LHCN-M2 (cell line): ENCODE data around the gene SLC38A6. TPM values are rescaled to one million over a fixed set of nuclear protein-coding genes. Genes with fewer than 3 reads are reported as not detected.

Source experiments
- DNase-seq: peaks from one replicate; pipeline ENCODE4 v3.0.0-alpha.2; 2012; ENCODE audit warnings: low read depth
- polyA plus RNA-seq: library from polyadenylated mRNA; unstranded; fragments of >200 nt; gene quantifications from one replicate; pipeline ENCODE4 v1.2.1, GENCODE V29; 2012; ENCODE audit warnings: missing spikeins
- total RNA-seq: library from RNA; depleted of rRNA; stranded (reverse); fragments of >200 nt; gene quantifications from 2 replicates; pipeline ENCODE4 v1.2.3, GENCODE V29; 2014; rRNA removed

Gene SLC38A6
- 40.3 and 52.4 TPM in 2 replicates for total RNA-seq
- 22.7 TPM for polyA plus RNA-seq

DNA sequence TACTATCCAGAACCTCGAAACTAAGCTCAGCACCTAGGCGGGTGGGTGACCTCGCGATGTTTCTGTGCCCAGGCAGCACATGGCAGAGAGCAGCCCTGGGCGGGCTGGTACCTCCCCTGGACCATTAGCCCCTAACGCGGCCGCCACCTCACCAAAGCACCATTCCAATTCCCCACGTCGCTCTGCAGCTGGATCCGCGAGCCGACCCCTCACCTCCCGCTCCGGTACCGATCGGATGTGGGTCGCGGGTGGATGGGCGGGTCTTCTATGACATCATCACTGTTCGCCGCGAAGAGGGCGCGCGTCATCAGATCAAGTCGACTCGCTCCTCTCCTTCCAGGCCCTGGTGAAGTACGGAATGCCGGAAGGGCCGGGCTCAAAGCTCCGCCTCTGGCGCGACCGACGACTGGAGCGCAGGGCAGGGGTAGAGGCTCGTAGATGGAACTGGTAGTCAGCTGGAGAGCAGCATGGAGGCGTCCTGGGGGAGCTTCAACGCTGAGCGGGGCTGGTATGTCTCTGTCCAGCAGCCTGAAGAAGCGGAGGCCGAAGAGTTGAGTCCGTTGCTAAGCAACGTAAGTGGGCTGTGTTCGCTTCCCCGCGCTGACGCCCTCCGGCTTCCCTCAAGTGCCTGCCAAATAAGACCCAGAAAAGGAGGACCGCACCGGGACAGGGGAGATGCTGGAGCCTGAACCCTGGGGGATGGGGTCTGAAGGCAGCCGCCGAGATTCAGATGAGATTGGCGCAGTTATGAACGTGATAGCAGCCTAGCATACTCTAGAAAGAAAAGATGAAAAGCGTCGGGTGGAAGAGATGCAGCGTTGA is at the start of gene SLC38A6, which contains the start of gene TRMT5:
Gene SLC38A6, plus strand, starts transcription at position 435 of the 822 bp plus-strand sequence. Its CDS starts 33 bp downstream, at position 468.
Gene TRMT5, minus strand, starts transcription at position 269 of the 822 bp plus-strand sequence. Its CDS starts 106 bp downstream, at position 163.
- peak; percentile 96 for DNase-seq

DNA sequence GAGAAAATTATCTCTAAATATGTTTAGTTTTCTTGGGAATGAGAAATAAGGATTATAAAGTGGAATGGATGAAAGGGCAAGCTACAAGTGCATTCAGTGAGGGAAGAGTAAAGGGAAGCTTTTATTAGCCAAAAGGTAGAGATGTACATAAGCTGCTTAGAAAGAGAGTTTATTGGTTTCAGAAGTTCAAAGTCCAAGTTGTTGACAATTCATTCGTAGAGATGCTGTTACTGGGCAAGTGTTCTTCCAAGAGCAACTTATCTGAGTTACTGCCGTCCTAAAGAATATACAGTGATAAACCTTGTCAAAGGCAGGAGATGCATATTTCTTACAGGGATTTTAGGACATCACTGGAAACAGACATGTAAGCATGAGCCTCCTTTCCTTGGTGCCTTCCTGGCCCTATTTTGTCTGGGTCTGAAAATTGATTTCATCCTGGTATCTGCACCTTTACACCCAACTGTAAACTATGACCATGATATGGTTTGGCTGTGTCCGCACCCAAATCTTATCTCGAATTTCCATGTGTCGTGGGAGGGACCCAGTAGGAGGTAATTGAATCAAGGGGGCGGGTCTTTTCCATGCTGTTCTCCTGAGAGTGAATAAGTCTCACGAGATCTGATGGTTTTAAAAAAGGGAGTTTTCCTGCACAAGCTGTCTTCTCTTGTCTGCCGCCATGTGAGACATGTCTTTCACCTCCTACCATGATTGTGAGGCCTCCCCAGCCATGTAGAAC is 47.0 kb upstream of the SLC38A6 start:
- no peak for DNase-seq

DNA sequence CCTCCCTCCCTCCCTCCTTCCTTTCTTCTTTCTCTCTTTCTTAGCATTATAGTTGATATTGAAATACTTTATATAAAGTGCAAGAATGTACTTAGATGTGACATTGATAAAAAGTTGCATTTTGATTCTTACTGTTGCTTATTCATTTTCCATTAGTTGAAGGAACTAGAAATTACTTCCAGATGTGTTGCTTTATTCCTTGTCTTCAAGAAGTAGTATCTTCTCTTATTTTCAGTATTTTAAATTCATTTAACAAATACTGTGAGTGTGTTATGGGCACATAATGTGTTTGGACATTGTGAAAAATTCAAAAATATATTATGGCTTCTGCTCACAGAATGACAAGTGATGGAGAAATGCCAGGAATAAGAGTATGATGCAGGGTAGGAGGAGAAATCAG is 45.7 kb upstream of the SLC38A6 start:
- no peak for DNase-seq

DNA sequence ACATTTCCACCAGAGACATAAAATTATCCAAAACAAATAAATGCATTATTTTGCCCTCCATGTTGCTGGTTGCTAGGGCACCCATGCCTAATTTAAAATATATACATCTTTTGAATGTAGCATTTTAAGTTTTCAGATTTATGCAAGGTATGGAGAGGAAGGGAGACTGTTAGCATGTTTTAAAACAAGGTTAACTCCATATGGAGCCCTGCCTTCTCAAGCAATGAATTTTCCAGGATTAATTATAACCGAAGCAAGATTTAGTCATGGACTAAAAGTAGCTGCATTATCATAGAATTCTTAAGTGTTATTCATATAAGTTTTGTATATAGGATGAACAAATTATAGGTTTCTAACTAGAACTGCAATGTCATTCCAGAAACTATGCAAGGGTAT is 37.4 kb upstream of the SLC38A6 start:
- no peak for DNase-seq

DNA sequence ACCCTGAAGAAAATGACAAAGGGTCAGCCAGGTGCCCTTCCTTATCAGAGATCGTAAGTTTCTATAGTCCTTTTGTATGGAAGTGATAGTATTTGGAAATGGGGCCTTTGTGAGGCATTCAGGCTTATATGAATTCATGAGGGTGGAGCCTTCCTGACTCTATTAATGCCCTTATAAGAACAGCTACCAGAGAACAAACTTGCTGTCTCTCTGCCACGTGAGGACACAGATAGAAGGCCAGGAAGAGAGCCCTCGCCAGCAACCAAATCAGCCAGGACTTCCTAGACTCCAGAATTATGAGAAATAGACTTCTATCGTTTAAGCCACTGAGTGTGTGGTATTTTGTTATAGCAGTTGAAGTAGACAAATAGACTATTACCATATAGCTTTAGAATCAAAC is 36.8 kb upstream of the SLC38A6 start:
- no peak for DNase-seq

DNA sequence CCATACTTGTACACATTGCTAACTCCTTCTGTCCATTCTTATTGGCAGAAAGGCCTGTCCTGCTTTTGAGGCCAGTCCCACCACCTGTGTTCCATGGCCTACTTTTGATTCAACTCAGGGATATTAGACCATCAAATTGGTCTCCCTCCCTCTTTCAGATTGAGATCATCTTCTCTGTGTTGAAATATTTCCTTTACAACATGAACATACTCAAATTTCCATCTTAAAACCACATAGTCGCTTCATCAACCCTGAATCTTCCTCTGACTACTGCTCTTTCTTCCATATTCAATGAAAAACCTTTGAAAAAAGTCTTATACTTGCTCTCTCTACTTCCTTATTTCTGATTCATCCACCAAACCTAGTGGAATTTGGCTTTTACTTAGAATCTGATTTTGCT is 35.1 kb upstream of the SLC38A6 start:
- DNase-seq, result peak; percentile 75

DNA sequence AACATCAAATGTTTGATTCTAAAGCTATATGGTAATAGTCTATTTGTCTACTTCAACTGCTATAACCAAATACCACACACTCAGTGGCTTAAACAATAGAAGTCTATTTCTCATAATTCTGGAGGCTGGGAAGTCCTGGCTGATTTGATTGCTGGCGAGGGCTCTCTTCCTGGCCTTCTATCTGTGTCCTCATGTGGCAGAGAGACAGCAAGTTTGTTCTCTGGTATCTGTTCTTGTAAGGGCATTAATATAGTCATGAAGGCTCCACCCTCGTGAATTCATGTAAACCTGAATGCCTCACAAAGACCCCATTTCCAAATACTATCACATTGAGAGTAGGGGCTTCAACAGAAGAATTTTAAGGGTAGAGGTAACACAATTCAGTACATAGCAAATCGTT is 34.3 kb upstream of the SLC38A6 start:
- no peak for DNase-seq

DNA sequence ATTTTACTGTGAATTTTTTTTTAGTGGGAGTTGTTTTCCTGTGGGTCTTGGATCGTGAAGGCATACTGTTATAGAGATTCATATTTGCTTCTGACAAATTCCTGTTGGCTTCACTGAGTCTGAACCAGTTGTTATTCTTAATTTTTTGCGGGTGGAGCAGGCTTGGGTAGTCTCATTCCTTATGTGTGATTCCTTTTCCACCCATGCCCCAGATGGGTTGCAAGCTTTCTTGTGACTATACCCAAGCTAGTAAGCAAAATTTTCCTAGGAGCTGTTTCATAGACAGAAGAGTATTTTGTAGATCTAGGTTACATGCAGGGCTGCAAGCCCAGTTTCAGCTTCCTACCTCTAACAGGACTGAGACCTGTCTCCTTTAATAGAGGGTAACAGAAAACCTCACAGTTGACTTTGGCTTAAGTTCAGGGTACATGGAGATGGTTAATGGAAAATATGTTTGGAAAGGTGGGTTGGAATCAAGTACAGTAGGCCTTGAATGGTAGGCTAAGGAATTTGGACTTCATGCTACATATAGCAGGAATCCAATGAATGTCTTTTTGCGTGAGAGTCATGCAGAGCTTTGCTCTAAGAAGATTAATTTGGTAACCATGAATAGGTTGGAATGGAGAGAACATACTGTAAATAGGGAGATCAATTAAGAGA is 29.1 kb upstream of the SLC38A6 start:
- DNase-seq, result no peak

DNA sequence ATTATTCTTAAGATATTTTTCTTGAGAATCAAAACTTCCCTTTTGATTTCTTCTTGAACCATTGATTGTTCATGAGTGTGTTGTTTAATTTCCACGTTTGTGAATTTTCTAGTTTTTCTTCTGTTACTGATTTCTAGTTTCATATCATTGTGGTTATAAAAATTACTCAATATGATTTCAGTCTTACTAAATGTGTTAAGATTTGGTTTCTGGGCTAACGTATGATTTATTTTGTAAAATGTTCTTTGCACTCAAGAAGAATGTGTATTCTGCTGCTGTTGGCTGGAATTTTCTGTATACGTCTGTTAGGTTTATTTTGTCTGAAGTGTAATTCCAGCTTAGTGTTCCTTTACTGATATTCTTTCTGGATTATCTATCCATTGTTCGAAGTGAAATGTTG is 24.8 kb upstream of the SLC38A6 start:
- DNase-seq, result no peak

DNA sequence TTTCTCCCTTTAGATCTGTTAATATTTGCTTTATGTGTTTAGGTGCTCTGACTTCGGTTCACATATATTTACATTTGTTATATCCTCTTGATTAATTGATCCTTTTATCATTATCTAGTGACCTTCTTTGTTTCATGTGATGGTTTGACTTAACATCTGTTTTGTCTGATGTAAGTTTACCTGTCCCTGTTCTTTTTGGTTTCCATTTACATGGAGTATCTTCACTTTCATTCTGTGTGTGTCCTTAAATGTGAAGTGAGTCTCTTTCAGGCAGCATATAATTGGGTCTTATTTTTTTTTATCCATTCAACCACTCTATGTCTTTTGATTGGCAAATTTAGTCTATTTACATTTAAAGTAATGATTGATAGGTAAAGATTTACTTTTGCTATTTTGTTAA is 24.4 kb upstream of the SLC38A6 start:
- no peak for DNase-seq

DNA sequence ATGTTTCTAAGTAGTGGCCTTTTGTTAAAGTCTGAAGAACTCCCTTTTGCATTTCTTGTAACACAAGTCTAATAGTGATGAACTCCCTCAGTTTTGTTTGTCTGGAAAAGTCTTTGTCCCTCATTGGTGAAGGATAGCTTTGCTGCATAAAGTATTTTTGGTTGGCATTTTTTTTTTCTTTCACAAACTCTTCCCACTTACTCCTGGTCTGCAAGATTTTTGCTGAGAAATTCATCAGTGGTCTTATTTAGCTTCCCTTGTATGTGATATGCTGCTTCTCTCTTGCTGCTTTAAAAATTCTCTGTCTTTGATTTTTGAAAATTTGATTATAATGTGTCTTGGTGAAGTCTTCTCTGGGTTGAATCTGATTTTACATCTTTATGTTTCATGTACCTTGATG is 22.9 kb upstream of the SLC38A6 start:
- no peak for DNase-seq

DNA sequence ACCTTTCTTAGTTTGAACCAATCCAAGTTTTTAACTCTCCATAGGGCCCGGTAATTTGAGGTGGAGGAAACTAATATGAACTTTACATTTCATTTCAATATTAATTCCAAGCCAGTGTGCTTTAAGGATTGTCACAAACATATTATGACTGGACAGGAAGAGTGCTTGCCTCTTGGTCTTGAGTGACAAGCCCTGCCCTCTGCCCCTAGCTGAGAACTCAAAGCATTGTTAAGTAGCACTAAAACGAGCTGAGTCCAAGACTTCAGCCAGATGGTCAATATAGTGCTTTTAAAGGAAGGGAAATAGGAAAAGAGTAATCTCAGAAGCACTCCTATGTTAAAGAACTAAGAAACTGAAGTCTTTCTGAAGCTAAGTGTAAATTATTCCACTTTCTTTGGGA is 17.3 kb upstream of the SLC38A6 start:
- DNase-seq, result no peak

DNA sequence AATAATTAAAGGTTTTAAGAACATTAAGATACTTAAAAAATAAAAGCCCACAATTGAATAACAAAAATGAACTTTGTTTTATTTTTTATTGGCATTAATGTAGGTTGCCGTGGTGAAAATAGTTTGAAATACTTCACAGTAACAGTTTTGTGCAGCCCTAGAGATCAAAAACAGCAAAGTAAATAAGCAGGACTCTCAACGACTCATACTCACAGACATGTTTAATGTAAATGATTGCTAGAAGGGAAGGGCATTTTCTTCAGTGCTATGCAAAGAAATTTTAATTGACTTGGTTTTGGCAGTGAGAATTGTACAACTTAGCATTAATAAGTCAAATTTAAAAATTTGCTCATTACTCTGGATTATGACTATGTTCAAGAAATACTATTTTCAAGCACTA is 16.1 kb upstream of the SLC38A6 start:
- peak; percentile 30 for DNase-seq

DNA sequence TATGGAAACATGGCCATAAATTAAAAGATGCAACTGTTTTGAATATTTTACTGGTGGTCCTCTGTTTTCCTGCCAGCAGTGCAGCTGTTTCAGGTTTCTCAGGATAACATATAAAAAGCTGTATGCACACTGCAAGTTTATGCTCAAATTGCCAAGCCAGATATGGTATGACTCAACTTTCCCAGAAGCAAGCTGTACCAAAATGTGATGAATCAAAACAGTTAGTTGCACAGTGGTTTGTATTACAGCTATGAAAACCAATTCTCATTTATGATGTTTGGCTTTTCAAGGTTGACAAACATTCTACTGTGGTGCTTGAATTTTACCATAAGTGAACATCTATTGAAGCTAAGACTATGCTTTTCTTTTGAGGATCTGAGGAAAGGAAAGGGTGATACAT is 15.6 kb upstream of the SLC38A6 start:
- peak; percentile 94 for DNase-seq

DNA sequence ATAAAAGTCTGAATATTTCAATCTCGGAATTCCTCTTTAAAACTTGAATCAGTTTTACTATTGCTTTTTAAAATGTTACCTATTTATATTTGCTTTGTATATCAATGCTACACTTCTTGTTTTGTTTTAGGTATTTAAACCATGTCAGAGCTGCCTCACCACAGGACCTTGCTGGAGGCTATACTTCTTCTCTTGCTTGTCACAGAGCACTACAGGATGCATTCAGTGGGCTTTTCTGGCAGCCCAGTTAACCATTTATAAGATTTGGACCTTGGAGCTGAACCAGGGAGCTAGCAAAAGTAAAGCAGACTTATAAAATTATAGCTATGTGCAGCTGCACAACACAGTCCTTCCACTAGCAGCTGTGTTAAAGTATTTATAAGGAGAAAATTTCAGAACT is 12.9 kb upstream of the SLC38A6 start:
- no peak for DNase-seq

DNA sequence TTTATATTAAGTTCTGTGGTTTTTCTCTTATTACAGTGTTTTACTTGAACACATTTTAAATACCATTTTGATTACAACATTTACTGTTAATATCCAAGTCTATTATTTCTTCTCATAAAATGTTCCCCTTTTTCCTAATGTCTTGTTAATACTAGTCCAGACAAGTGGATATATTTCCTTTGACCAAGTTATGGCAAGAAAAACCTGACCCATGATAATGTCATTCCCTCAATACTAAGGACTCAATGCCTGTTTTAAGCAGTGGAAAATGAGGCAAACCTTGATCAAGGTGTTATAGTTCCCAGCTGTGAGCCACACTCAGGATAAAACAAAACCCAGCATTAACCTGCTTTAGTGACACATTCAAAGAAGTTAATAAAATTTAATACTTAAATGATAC is 12.4 kb upstream of the SLC38A6 start:
- DNase-seq, result no peak

DNA sequence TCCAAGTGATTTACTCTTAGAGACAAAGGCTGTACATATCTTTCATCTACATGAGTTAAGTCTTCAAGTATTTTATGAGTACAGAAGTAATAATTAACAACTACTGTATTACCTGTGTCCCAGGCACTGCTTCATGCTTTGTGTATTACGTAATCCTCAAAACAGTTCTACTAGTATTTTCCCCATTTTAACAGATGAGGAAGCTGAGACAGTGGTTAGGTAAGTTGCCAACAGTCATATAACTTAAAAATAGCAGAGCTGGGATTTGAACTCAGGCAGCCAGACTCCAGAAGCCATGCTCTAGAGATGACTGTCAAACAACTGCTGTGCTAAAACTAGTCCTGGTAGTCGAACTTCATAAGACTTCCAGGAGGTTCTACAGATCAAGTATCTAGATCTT is 10.9 kb upstream of the SLC38A6 start:
- no peak for DNase-seq

DNA sequence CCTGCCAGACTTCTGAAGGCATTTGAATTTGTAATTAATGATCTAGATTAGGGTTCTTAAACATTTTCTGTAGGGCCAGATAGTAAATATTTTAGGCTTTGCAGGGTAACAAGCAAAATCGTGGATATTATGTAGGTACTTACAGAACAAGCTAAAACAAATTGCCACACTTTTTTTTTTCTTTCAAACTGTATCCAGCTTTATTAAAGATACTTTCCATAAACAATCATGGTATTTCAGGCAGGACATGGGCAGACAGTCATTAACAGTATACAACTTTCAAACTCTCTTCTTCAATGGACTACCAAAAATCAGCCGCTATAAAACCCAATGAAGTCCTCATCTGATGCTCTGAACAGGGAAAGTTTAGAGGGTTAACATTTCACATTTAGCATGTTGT is 9.8 kb upstream of the SLC38A6 start:
- no peak for DNase-seq

DNA sequence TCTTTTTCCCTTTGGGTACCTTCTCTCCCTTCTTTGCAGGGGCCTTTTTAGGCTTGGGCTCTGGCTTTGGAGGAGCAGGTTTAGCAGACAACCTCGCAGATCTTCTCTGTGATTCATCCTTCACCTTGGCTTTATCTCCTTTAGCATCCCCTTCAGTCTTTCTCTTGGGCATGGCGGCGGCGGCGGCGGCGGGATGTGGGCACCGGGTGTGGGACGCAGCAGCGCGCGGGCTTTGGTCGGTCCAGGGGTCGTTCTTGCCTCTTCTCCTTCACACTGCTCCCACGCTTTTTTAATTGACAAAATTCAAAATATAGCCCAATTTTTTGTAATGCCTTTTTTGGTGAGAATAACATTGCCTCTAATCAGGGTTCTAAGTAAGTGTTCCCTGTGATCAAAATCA is 8.8 kb upstream of the SLC38A6 start:
- no peak for DNase-seq

DNA sequence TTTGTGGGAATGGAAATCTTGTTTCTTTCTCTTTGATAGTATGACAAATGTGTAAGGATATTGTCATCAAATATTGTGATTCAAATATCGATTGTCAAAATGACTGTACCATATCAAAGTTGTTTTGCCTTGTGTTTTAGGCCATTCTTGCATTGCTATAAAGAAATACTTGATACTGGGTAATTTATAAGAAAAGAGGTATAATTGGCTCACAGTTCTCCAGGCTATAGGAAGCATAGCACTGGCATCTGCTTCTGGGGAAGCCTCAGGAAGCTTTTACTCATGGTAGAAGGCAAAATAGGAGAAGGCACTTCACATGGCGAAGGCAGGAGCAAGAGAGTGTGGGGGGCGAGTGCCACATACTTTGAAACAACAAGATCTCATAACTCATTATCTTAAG is 8.0 kb upstream of the SLC38A6 start:
- DNase-seq, result no peak

DNA sequence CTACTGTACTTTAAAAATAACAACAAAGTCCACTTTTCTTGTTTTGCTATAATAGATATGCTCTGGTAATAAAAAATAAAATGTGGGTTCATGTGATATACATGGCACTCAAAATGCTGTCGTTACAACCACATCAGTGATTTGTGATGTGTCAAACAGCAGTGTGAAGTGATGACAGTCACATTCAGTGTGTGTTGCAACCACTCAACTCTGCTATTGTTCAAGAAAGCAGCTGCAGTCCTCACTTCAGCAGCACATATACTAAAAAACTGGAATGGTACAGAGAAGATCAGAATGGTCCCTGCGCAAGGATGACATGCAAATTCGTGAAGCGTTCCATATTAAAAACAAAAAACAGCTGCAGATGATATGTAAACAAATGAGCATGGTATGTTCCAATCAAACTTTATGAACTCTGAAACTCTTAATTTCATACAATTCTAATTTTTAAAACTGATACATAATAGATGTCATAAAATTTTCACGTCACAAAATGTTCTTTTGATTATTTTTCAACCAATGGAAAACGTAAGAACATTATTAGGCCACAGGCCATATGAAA is 6.9 kb upstream of the SLC38A6 start:
- DNase-seq, result no peak

DNA sequence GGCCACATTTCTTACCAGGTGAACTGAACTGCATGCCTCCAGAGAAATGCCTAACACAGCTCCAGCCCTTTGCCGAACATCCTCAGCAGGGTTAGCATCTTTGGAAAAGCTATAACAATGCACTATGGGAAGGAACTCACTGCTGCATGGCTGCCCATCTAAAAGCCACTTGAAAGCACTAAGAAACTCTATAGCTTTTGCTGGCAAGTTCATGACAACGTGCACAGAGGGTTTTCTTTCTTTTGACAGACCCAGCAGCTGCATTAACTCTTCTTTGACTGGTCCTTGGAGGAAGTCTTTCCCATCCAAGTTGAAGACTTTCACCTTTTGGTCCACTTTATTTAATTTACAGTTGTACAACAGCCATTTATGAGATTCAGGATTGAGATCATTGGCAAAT is 5.5 kb upstream of the SLC38A6 start:
- DNase-seq, result peak; percentile 21
